NCI-H2196 treated with DMSO at 0.1 percent for 48 hours (cell line): ENCODE results near the gene HINT1.
A peak's percentile ranks its signal among the peaks of the same experiment; 100 is the strongest.
"Not testable (repeated sequence)": the region's sequence is repeated elsewhere in the genome, so short reads cannot be mapped to it uniquely, and the experiment has no call there.

Experiments
- DNase-seq: peaks from one replicate; lab custom pipeline; 2025; ENCODE audit not compliant: unreplicated experiment; lab: John Stamatoyannopoulos, UW

HINT1 gene

DNA sequence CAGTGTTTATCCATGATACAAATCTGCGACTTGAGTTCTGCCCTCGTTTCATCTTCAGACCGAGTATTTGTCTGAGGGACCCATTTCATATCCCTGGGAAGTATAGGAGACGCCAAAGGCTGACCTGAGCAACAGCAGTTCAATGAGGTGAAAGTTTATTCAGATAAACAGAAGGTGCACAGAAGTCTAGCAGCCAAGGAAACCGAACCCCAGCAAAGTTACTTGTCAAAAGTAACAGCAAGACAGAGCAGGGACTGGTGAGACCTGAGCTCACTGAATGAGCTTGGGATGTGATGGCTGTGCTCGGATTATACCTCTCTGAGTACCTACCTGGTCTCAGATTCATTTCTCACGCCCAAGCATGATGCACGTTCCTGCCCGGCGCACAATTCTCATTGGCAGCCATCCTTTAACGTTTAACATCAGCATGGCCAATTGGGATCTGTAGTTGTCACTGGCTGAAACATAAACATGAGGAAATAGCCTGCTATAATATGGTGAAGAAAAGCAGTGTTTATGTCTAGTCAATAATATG is 6.3 kb upstream of the HINT1 start:
- DNase-seq, result no peak

DNA sequence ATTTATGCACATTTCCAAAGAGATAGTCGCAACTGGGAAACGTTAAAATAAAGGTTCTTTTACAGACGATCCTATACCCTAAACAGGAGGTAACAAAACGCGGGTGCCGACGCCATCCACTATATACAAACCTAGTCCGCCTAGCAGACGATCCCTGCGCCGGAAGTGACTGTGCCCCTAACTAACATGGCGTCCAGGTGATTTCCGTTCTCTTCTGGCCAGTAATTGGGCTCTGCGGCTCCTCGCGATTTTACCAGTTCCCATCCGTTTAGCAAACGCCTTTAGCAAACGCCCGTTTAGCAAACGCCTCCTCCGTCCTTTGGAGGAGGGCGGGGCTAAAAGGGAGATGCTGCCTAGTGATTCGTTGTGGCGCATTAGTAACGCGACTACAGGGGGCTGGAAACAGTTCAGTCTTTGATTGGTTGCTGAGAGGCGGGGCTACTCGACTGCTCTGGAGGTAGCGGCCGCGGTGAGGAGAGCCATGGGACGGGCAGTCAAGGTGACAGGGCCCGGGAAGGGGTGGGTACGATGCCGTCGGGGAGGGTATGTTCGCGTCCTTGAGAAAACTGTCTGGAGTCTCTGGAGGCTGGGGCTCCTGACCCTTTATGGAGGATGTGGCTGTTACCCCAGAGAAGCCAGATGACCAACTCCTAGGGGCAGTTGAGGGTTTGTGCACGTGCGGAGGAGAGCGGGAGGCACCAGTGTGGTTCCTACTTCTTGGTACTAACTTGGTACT is 5.7 kb upstream of the HINT1 start, which contains the start of gene LYRM7:
TSS of gene LYRM7 (plus strand) at position 405 of the 736 bp plus-strand sequence. CDS start at position 482, 77 bp downstream.
- peak; percentile 99 for DNase-seq

GRCh38 chr5:131169810-131170539 is 4.9 kb upstream of the HINT1 start:
- DNase-seq, result no peak

- DNase-seq, result no peak
Observed at GRCh38 chr5:131167615-131168014, 2.6 kb upstream of the HINT1 start.

DNA sequence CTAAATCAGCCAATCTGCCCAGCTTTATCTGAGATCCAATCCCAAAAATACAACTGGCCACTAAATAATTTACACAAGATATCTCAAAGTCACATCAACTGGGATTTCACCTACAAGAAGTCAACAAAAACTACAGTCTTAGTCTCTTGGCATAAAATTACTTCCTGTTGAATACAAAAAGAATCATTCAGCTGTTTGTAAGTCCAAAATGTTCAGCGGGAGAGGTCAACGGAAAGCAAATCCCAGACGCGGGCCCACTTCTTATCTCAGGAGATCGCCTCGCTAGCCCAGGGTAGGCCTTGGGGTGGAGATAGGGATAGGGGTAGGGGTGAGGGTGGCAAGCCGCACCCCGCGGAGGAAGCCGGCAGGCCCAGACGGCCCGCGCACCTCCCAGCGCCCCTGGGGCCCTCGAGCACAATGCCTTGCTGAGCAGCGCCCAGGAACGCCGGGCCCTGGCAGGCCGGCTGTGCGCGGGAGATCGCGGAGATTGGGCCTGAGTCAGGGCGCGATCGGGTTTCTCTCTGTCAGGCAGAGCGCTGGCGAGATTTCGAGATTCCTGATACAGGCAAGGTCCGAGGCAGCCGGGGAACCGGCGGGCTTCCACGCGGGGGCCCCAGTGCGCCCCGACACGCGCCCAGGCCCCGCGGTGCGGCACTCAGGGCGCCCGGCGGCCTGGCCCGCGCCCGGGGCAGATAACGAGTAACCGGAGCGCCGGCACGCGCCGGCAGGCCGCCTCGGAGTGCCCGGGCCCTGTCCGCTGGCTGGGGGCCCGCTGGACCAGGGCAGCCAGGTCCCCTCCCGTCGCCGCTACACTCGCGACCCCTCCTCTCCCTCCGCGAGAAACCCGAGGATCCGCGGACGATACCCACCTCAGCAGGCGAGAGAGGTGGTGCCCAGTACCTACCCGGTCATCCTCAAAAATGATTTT is 601 bp downstream of the HINT1 start:
- peak; percentile 9 for DNase-seq

- no peak for DNase-seq
Observed at GRCh38 chr5:131163276-131164119, 1.6 kb downstream of the HINT1 start.

DNA sequence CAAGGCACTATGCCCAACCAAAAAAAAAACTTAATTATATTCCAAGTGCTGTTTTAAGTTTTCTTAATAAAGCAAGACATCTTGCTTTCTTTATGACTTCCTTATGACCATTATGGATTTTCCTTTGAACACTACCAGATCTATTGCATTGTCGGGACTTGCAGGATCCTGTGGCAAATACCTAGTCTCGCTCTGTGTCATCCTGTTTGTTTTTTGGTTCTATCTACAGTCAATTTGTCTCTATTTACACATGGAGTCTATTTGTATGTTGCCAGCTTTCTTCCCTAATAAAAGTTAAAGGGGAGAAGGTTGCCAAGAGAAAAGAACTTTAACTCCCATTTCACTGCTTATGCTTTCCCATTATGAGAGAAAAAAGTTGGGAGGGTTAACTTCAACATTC is 4.9 kb downstream of the HINT1 start:
- DNase-seq, result no peak

DNA sequence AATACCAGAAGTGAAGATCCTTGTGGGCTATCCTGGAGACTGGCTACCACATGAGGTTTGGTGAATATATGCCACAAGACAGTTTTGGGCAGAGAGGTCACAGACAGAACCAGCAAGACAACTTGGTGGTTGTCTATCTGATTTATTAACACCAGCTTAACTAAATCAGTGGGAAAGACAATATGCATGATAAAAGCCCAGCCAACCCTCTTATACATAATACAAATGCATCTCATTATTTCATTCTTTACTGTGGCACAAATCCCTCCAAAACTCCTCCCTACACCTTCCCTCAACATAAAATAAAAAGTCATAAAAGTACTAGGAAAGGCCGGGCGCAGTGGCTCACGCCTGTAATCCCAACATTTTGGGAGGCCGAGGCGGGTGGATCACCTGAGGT is 8.1 kb downstream of the HINT1 start:
- DNase-seq, result no peak

- DNase-seq, result no peak
Observed at GRCh38 chr5:131156385-131156784, 8.7 kb downstream of the HINT1 start.

DNA sequence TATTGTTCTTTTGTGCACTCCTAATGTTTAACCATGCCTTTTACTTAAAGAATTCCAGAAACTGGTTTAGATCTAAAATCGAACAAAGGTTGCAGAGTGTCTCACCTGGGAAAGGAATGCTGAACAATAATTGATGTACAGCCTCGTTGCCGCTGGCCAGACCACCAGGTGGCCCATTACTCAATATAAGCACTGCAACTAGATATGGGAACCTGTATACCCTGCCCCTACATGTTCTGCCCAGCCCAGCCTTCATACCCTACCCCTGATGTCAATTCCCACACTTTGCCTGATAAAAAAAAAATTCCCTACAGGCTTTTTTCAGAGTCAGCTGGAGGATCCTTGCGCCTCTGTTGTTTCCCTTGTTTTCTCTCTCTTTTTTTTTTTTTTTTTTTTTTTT is 13.8 kb downstream of the HINT1 start:
- no peak for DNase-seq

GRCh38 chr5:131150408-131150807 is 14.6 kb downstream of the HINT1 start:
- DNase-seq, result no peak

GRCh38 chr5:131148835-131149234 is 16.2 kb downstream of the HINT1 start:
- DNase-seq, result no peak

DNA sequence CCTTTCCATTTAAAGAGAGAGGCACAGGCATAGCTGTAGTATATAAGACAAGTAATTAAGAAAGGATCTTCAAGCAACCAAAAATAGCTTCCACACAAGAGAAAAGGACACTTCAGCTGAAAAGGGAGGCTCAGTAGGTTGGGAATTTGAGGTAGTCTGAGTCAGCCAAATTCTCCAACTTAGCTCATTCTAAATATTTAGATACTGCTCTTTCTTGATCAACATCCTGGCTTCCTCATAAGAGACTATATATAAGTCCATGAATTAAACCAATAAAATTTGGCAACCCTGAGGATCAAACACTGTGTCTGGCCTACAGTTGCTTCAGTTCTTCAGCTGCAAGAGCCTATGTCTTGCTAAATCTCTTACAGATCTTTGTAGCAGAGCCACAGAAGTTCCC is 17.8 kb downstream of the HINT1 start:
- DNase-seq, result no peak

- DNase-seq, result no peak
Observed at GRCh38 chr5:131142970-131143617, 22.0 kb downstream of the HINT1 start.

- no peak for DNase-seq
Observed at GRCh38 chr5:131139321-131139720, 25.7 kb downstream of the HINT1 start.

- not testable (repeated sequence) for DNase-seq
Observed at GRCh38 chr5:131138406-131138805, 26.6 kb downstream of the HINT1 start.

GRCh38 chr5:131133091-131133490 is 32.0 kb downstream of the HINT1 start:
- DNase-seq, result not testable (repeated sequence)

DNA sequence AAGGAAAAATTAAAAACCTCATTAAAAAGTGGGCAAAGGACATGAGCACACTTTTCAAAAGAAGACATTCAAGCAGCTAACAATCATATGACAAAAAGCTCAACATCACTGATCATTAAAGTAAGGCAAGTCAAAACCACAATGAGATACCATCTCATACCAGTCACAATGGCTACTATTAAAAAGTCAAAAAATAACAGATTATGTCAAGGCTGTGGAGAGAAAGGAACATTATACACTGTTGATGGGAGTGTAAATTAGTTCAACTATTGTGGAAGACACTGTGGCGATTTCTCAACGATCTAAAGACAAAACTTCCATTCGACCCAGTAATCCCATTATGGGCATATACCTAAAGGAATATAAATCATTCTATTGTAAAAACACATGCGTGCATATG is 35.8 kb downstream of the HINT1 start:
- DNase-seq, result no peak

GRCh38 chr5:131127244-131127643 is 37.8 kb downstream of the HINT1 start:
- DNase-seq, result not testable (repeated sequence)

- no peak for DNase-seq
Observed at GRCh38 chr5:131114754-131115153, 50.3 kb downstream of the HINT1 start.
